Ovary (tissue), 3 donors: ENCODE data around the gene CADPS.

Experiments
- EP300 ChIP-seq: sonication (generic); formaldehyde crosslinking; IDR thresholded peaks from one replicate; pipeline ENCODE4 v1.6.1; 2017; ENCODE audit warnings: antibody characterized with exemption
- POLR2A ChIP-seq: fragments of 450-650 bp; IDR thresholded peaks from one replicate; pipeline ENCODE4 v1.6.1; 2017; ENCODE audit warnings: antibody characterized with exemption, mild to moderate bottlenecking, moderate library complexity
- TF ChIP-seq, protein P1 (sequence below), 3 donors: fragments of 450-650 bp in 2 of 3; fragments of 200-600 bp in 1 of 3; IDR thresholded peaks; one replicate each; pipeline versions ENCODE4 v1.5.1 to v1.8.0; 2016 to 2022; ENCODE audit warnings: antibody characterized with exemption in 3 of 3, mild to moderate bottlenecking in 1 of 3
- donor health status: DM: no; HTN: no; CAD: no.

DNA sequence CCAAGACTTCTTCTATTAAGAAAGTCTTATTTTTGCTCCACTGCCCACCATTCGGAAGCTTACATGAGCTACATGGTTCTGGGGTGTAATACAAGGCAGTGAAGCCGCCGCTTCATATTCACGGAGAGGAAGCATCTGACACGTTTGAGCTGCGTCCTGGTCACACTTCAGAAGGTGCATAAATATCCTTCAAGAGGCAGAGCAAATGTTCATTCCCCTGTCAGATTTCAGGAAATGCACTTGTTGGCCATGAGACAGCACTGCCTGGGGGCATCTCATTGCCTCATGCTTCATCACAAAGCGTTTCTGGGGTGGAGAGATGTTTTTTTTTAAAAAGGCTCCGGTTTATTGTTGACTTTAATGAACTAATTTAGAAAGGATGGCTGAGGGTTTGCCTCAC lies 119.9 kb downstream of the CADPS start:
- TF ChIP-seq, protein P1, sequence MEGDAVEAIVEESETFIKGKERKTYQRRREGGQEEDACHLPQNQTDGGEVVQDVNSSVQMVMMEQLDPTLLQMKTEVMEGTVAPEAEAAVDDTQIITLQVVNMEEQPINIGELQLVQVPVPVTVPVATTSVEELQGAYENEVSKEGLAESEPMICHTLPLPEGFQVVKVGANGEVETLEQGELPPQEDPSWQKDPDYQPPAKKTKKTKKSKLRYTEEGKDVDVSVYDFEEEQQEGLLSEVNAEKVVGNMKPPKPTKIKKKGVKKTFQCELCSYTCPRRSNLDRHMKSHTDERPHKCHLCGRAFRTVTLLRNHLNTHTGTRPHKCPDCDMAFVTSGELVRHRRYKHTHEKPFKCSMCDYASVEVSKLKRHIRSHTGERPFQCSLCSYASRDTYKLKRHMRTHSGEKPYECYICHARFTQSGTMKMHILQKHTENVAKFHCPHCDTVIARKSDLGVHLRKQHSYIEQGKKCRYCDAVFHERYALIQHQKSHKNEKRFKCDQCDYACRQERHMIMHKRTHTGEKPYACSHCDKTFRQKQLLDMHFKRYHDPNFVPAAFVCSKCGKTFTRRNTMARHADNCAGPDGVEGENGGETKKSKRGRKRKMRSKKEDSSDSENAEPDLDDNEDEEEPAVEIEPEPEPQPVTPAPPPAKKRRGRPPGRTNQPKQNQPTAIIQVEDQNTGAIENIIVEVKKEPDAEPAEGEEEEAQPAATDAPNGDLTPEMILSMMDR (IDR thresholded peaks at IDR 0.05) = no peak
- TF ChIP-seq POLR2A (no peak), EP300 (no peak)
